HG02763 (cell line): ENCODE measurements around the gene TCIRG1.

Experiments used
- ATAC-seq: cut with Tn5 transposase; IDR thresholded peaks from one replicate; pipeline ENCODE4 v1.9.1; 2021; ENCODE audit warnings: mild to moderate bottlenecking, moderate library complexity; ENCODE audit not compliant: unreplicated experiment

The TCIRG1 gene

DNA sequence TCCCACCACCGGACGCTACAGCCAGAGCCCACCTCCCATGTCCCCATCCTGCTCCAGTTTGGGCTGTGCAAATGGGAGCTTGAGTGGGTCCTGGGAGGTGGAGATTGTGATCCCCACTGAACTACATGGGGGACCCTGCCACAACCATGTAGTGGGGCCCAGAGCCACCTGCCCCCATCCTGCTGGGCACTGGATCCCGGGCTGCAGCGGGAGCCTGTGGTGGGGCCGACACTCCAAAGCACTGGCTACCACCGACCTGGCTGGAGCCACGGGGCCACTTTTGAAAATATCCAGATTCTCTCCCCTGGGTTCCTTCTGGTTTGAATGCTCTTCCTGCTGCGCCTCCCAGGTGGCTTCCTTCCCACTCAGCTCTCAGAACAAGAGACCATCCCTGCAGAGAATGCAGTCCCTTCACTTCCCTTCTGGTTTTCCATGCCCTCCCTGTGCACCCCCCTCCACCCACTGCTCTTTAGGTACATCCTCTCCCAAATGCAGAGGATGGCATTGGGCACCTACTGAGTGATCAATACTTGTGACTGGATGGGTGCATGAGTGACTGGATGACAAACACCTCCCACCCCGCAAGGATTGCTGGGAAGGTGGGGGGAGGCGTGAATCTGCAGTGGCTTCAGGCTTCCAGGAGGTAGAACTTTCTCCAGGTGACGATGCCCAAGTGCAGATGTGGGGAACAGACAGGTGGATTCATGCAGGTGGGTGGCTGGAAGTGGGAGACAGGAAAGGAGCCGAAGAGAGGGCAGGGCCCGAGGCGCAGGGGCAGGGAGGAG is 34.1 kb upstream of the TCIRG1 start:
- ATAC-seq = no peak

DNA sequence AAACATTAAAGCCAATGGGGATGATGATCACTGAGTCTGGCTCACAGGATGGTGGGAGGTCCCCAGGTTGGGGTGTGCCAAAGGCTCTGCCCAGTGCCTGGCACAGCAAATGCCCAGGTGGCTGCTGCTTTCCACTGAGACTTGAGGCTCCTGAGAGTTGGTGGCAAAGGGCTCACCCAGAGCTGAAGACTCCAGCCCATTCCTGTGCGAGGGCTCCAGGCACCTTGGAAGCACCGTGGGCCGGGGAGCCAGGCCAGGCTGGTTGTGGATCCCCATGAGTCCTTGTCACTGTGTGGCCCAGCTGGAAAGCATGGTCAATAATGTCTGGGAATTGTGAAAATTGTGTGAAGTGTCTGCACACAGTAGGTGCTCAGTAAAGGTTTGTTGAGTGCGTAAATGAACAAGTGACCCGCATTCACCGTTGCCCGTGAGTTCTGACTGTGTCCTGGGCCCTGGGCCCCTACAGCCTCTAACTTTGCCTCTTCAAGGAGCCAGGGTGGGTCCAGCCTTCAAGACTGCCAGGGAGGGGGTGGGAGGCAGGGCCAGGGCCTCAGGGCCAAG is 32.1 kb upstream of the TCIRG1 start:
- ATAC-seq = no peak

GRCh38 chr11:68007498-68008380 is 31.1 kb upstream of the TCIRG1 start:
- no peak for ATAC-seq

DNA sequence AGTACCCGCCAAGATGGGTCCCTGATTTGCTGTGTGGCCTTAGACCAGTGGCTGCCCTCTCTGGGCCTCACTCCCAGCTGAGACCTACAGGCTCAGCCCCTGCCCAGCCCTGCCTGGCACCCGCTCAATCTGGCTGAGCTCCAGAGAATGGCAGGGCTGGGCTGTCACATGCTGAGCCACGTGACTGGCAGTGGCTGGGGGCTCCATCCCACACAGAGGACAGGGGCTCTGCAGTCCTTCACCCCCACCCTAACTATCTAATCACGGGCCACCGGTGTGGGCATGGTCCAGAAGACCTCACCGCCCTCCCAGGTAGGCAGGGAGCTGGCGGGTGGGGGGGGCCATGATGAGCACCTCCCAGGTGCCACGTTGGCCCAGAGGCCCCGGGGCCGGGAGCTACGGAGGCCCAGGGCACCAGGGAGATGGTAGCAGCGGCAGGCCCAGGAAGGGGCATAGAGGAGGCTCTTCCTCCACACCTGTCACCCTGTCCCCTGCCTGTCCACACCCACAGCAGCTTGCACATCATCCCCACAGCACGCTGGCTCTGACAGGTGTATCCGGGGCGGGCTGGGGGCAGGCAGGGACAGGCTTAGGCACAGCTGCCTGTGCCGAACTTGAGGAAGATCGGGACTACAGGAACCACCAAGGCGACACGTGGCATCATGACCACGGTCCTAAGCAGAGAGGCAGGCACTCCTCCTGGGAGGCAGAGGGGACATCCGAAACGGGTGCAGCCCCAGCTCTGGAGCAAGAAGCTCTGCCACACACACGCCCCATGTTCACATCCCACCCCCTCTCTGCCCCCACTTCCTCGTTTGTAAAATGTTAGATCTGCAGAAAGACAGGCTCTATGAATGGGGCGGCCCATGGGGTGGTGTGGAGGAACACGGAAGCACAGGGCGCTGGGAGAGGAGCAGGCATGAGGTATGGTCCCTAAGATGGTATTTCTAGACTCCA is 30.2 kb upstream of the TCIRG1 start:
- ATAC-seq = no peak

- ATAC-seq = no peak
Measured at GRCh38 chr11:68009391-68010089, 29.3 kb upstream of the TCIRG1 start.

GRCh38 chr11:68010090-68011041 is 28.5 kb upstream of the TCIRG1 start, which contains the start of gene ALDH3B1:
Gene ALDH3B1 (plus strand): TSS chr11:68010327. CDS start chr11:68015298, 4,971 bp downstream.
- no peak for ATAC-seq

DNA sequence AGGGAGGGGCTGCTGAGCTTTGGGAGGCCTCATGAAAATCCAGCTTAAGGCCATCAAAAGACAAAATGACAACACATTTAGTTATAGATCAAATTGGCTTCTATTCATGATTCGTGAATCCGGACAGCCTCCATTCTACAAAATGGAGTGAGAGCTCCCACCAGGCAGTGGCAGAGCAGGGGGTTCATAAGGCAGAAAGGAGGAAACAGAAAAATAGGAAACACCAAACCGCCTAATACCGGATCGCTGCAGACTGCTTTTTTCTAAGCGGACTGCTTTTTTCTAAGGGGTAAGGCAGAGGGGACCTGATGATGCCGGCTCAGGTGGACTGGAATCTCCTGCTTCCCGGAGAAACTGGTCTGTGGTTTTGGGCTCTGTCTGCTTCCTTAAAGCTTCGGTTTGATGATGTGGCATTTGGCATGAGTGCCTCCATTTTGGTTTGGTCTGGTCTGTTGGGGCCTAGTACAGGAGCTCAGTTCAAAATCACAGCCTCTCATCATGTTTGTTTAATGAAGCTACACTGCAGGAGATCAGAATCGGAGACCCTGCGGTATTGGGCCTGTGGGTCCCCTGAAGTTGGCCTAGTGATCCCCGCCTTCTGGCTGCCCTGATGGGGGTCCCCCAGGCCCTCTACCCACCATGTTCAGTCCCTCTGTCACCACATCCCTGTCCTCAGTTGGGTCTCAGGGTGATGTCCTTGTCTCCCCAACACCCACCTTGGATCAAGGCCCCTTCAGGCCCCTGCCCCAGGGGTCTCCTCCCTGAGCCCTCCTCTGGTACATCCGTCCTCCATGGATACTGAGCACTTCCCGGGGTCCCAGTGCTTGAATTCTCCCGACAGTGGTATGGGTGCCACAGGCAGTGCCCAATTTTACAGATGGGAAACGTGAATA is 27.5 kb upstream of the TCIRG1 start:
- no peak for ATAC-seq

DNA sequence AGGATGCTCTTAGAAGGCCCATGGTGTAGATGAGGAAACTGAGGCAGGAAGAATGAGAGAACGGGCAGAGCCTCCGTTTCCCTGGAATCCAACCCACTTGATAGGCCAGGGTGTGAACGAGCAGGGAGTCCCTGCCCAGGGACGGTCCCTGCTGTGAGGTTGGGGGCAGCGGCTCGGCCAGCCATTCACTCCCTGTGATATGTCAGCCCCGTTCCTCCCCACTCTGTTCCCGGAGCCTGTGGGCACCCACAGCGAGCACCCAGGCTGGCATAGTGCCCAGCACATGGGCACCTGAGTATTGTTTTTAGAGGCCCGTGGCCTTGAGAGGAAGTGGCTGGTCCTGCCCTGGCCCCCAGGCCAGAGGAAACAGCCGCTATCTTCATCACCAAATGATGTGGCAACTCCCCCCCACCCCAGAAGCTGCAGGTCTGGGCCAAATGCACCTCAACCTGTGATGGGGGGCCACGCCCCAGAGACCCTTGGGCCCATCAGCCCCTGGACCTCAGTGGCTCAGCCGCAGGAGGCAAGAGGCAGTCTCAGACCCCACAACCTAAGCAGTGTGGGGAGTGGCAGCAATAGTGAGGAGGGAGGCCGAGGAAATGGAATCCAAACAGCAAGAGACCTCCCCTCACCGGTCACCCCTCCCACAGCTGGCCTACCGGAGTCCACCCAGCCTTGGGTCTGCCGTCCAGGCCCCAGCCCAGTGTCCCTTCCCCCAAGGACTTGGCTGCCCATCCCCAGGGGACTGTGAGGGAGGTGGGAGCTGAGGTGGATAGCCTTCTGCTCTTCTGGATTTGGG is 26.6 kb upstream of the TCIRG1 start:
- no peak for ATAC-seq

DNA sequence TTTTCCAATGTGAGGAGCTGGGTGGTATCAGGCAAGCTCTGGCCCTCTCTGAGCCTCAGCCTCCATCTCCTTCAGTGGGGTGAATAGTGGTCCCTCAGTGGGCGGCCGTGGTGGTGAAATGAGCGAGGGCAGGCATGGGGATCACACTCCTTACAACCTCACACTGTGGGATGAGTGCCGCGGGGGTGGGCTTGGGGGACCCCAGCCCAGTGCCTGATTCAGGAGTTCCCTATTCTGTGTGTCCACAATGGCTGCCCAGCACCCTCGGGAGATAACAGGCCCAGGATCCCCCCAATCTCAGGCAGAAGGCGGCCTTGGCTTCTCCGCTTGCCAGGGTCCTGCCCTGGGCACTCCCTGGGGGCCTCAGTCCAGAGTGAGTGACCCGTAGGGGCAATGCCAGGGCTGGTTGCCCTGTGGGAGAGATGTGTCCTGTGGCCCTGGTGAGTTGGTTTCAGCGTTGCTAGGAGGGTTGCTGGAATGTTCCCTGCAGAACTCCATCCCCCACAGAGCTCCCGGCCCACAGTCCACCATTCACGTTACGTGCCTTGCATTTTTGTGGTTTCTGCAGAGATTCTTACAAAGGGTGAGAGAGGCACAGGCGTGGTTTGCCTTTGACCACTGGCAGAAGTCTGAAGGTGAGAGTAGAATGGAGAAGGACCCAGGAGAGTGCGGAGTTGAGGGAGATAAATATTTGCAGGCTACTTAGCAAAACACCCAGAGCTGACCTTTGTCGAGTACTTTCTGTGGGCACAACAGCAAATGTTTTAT is 25.8 kb upstream of the TCIRG1 start:
- no peak for ATAC-seq

DNA sequence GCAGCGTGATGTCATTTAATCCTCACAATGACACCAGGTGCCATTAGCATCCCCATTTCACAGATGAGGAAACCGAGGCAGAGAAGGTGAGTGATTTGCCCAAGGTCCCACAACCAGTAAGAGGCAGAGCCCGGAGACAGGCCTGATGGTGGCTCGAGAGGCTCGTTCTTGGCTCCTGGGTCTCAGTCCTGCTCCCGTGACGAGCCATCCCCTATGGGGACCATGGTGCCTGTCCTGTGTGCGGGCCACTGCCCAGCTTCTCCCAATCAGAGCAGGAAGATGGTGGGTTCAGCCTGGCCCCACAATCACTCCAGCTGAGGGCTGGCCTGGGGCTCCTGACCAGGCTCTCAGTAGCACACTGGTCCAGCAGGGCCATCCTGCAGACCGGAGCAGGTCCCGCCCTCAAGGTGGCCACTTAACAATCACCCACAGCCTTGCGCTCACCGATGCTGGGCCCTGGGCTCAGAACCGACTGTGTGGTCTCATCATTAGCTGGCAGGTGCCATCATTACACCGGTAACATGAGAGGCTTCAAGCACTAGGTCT is 25.1 kb upstream of the TCIRG1 start:
- no peak for ATAC-seq

DNA sequence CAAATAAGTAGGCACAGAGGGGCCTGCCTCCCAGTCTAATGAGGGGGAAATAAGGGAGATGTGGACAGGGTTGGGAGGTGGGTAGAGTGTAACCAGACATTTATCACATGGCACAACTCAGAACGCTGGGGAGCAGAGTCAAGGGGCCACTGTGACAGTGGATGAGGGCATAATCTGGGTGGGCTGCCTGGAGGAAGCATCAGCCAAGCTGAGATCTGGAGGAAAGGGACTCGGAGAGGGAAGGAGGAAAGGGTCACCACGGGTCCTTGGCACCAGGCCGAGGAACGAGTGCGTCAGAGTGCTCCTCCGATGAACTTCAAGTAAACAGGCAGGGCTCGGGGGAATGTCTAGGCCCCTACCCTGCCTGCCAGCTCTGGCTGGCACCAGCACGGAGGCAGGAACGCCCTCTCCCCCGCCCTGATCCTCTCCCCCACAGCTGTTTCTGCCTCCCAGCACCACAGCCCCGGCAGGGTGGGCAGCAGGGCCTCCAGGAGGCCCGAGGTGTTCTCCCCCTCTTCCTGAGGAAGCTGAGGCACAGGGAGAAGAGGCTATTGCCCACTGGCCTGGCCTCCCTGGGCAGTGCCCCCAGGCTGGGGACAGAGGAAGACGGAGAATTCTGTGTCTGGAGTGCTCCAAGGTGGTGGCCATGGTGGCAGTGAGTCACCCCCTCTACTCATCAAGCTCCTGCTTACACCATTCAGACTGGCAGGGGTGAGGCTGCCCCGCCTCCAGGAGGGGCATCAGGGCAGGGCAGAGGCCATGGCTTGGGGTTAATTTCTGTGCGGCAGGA is 24.5 kb upstream of the TCIRG1 start:
- ATAC-seq = no peak

DNA sequence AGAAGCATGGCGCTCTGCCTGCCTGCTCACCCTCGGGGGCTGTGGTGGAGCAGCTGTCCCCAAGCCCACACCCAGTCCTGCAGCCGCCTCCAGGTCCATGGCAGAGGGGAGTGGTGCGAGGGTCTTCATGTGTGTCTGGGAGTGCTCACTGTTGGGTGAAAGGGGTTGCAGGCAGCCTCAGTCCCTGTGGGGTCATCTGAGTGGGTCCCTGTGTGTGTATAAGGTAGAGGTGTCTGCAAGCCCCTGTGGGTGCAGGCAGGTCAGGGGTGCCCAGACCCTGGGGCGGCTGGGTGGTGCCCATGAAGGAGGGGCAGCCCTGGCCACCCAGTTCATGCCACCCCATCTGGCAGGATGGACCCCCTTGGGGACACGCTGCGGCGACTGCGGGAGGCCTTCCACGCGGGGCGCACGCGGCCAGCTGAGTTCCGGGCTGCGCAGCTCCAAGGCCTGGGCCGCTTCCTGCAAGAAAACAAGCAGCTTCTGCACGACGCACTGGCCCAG is 23.8 kb upstream of the TCIRG1 start:
- no peak for ATAC-seq

DNA sequence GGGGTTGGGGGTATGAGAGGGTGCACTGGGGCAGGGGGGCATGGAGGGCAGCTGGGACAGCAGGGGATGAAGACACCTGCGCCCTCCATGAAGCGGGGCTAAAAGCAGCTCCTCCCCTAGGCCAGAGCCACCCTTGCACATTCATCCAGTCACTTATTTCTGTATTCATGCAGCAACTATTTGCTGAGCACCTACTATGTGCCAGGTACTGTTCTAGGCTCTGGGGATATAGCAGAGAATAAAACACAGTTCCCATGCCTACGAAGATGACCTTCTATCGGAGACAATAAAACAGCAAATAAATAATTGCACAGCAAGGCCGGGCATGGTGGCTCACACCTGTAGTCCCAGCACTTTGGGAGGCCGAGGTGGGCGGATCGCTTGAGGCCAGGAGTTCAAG is 23.4 kb upstream of the TCIRG1 start:
- no peak for ATAC-seq

GRCh38 chr11:68016161-68016903 is 22.5 kb upstream of the TCIRG1 start:
- no peak for ATAC-seq
